ENCODE results near the gene KDM2A.

KDM2A gene

GRCh38 chr11:67273260-67273990 is 154.4 kb downstream of the KDM2A start:
- peak; percentile 41 for DNase-seq

DNA sequence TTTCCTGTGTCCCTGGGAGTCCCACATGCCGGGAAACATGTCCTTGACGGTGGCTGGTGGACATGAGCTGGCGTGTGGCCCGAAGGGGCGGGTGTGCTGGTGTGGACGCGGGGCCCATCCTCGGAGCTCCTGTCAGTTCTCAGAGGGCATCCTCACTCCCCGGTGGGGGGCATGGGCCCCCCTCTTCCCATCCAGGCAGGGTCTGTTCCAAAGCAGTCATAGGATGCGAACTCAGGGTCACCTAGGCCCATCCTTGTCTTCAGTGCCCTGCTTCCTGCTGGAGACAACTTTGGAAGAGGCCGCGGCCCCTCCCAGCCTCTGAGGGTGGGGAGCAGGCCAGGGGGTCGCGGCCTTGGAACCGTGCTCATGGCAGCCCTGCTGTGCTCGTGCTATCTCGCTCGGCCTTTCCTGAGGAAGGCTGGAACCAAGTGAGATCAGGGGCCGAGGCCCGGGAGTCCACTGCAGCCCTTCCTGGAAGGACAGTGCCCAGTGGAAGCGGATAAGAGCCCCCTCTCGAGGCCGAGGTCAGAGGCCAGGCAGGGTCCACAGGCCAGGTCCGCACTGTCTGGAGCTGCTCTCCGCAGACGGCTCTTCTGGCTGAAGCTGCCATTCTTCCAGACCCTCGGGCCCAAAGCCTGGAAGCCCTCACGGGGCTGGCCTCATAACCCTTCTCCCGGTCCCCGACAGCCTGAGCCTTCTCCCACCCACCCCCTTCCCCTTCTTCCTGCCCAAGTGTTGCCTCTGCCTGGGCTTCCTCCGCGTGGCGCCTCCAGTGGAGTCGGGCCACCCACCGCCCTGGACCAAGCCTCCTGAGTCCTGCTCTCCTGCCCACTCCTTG is 155.9 kb downstream of the KDM2A start:
- no peak for DNase-seq

DNA sequence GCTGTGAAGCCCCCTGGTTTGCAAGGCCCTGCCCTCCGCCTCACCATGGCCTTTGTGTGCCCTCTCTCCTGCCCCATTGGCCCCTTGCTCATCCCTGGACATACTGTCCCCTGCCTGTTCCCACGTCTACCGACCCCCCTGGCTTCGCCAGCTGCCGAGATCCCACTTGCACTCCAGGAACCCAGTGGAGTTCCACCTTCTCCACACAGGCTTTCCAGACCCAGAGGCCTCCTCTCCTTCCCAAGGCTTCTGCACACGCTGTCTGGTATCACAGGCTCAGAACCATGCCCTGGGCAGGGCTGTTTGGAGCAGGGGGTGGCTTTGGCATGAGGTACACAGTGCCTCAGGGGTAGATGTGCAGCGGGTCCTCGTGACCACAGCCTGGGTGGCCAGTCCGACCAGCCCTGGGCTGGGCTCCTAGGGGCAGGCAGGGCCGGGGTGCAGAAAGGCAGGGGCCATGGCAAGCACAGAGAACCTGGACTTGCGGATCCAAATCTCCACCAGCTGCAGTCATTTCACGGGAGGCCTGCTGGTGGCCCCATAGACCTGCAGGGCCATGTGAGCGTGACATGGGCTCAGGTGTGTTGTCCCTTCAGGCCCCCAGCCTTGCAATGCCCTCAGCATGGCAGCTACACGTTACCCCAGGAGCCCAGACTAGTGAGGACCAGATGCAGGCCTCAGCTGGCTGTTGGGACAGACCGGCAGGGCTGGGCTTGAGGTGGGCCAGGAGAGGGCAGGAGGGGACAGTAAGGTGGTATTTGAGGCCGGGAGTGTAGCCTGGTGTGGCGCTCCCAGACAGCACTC is 156.7 kb downstream of the KDM2A start:
- DNase-seq, result no peak

DNA sequence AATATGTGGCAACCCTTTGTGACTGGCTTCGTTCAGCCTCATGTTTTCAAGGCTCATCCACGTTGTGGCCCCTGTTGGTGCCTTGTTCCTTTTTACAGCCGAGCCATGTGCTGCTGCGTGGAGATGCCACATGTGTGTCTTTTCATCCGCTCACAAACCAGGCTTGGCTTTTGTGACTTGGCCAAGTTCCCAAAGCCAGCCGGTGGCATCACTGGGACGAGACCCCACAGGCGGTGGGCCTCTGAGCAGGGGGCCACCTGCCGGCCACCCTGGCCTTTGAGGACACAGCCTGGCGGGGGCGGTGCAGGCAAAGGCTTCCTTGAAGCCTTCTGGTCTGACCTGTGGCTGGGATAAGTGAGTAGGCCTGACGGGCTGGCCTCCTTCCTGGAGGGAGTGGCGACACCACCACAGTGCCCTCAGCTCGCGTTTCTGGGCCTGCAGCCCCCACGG is 157.7 kb downstream of the KDM2A start:
- peak; percentile 44 for DNase-seq

- DNase-seq, result peak; percentile 76
These were observed 158.3 kb downstream of the KDM2A start for GRCh38 chr11:67277231-67277961.

DNA sequence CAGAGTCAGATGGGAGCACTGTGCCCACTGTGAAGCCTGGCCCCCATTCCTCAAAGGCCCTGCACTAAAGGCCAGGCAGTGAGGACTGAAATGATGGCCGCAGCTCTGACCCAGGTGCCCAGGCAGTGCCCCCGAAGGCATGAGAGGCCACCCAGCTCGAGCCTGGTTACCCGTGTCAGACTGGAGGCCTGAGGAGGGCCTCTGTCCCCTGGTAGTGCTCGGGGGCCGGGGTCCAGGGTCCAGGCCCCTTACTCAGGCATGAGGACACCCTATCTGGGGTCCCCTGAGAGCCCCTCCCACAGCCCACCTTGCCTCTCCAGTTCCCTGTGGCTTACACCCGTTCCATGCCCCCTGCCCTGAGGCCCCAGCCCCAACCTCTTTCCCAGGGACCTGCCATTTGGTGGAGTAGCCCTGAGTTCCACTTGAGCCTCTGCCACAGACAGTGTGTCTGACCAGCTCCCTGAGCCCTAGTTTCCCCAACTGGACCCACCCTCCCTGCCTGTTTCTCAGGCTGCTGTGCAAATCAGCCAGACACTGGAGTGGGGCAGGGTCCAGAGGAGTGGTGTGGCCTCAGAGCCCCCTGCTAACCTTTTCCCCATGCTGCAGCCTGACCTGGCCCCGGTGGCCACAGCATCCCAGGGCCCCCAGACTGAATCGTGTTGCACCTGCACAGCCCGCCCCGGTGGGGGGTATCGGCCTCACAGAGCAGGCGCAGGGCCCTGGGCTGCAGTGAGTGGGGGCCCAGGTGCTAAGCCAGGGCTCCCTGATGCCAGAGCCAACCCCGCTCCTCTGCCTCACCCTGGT is 159.3 kb downstream of the KDM2A start:
- no peak for DNase-seq

DNA sequence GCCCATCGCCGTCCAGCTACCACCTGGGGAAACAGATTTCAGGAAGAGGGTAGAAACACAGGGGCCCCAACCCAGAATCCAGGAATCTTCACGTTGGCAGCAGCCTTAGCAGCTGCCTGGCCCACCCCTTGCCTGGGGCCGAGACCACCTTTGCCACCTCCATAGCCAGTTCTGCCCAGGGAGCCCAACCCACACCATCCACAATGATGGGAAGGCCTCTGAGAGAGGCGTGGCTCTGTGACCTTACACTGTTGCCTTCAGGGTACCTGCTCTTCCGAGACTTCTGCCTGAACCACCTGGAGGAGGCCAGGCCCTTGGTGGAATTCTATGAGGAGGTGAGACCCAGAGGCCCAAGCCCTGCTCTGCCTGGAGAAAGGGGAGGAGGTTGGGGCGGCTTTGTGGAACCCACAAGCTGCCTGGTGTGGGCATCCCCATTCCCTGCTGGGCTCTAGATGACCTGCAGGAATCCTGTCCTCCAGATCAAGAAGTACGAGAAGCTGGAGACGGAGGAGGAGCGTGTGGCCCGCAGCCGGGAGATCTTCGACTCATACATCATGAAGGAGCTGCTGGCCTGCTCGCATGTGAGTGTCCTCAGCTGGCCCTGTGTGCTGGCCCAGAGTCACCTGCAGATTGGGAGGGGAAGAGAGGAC is 160.0 kb downstream of the KDM2A start:
- no peak for DNase-seq

DNA sequence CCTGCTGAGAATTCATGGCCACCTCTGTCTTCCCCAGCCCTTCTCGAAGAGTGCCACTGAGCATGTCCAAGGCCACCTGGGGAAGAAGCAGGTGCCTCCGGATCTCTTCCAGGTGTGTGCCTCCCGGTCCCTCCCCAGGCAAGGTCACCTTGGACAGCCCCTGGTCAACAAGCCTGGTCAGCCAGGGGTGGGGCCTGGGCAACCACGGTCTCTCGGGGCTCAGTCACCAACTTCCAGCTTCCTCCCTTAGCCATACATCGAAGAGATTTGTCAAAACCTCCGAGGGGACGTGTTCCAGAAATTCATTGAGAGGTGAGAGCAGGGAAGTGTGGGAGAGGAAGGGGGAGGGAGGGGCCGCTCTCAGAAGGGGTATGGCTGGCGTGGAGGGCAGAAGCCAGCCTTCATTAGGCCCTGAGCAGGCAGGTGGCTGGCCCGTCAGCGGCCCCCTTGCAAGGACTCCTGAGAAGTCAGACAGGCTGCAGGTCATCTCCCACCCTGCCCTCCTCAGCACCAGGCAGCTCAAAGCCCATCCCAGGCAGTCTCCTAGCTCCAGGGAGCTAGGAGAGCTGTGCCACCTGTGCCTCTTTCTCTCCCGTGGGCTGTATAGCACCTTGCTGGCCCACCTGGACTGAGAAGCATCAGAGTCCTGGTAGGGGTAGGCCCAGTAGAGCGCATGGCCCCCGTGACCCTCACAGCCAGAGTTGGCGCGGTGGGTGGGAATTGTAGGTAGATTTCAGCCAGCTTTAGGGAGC is 160.7 kb downstream of the KDM2A start:
- no peak for DNase-seq

DNA sequence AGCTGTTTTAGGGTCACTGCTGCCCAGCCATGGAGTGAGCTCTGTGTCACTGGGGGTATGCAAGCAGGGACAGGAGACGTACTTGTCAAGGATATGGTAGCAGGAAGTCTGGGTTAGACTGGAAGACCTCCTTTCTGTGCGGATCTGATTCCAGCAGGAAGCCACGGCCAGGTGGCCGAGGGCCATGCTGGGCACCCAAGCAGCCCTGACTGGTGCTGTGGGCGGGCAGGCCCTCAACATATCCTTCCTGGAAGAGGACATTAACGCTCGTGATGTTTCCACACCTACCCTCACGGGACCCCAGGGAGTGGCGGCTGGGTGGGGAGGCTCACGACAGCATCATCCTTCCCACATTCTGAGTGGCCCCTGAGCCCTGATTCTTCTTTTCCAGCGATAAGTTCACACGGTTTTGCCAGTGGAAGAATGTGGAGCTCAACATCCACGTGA is 161.3 kb downstream of the KDM2A start:
- DNase-seq, result no peak

- DNase-seq, result no peak
These were observed 161.9 kb downstream of the KDM2A start for GRCh38 chr11:67280788-67281551.

GRCh38 chr11:67281552-67282150 is 162.6 kb downstream of the KDM2A start:
- no peak for DNase-seq

- no peak for DNase-seq
These were observed 163.3 kb downstream of the KDM2A start for GRCh38 chr11:67282155-67282875.

DNA sequence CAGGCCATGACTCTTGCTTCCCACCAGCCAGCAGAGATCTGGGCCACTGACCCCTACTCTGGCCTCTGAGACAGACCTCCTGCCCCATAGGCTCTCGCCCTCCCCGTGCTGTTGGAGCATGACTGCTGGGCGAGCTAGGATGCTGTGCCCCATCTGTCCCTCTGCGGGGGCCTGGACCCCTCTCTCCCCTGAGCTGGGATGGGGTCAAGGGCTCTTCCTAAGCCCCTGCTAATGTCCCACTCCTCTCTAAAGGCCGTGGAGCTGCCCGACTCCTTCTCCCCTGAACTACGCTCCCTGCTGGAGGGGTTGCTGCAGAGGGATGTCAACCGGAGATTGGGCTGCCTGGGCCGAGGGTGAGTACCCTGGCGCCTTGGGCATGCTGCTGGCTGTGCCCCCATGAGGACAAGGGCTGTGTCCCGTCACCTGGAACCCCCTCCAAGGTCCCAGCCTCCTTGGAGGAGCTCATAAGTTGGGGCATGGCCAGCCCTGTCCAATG is 163.9 kb downstream of the KDM2A start:
- DNase-seq, result no peak

- no peak for DNase-seq
These were observed 164.5 kb downstream of the KDM2A start for GRCh38 chr11:67283481-67283963.

DNA sequence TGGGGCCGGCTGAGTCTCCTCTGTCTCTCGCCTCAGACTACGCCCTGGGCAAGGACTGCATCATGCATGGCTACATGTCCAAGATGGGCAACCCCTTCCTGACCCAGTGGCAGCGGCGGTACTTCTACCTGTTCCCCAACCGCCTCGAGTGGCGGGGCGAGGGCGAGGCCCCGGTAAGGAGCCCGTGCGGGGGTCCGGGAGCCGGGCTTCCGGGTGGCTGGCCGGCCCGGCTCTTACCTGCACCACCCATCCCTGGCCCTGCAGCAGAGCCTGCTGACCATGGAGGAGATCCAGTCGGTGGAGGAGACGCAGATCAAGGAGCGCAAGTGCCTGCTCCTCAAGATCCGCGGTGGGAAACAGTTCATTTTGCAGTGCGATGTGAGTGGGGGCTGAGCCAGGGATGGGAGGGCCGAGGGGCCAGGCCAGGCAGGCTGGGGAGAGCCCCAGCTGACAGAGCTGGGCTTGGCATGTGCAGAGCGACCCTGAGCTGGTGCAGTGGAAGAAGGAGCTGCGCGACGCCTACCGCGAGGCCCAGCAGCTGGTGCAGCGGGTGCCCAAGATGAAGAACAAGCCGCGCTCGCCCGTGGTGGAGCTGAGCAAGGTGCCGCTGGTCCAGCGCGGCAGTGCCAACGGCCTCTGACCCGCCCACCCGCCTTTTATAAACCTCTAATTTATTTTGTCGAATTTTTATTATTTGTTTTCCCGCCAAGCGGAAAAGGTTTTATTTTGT is 165.9 kb downstream of the KDM2A start:
- no peak for DNase-seq

DNA sequence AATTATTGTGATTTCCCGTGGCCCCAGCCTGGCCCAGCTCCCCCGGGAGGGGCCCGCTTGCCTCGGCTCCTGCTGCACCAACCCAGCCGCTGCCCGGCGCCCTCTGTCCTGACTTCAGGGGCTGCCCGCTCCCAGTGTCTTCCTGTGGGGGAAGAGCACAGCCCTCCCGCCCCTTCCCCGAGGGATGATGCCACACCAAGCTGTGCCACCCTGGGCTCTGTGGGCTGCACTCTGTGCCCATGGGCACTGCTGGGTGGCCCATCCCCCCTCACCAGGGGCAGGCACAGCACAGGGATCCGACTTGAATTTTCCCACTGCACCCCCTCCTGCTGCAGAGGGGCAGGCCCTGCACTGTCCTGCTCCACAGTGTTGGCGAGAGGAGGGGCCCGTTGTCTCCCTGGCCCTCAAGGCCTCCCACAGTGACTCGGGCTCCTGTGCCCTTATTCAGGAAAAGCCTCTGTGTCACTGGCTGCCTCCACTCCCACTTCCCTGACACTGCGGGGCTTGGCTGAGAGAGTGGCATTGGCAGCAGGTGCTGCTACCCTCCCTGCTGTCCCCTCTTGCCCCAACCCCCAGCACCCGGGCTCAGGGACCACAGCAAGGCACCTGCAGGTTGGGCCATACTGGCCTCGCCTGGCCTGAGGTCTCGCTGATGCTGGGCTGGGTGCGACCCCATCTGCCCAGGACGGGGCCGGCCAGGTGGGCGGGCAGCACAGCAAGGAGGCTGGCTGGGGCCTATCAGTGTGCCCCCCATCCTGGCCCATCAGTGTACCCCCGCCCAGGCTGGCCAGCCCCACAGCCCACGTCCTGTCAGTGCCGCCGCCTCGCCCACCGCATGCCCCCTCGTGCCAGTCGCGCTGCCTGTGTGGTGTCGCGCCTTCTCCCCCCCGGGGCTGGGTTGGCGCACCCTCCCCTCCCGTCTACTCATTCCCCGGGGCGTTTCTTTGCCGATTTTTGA is 166.8 kb downstream of the KDM2A start:
- DNase-seq, result no peak

Data from fibroblast of skin of back (primary cell).